Muscle of leg (tissue), 11 donors: ENCODE results near the gene UBASH3A. TPM values are rescaled to one million over a fixed set of nuclear protein-coding genes. Genes with fewer than 3 reads are reported as not detected.

Experiments used
- DNase-seq: peaks from one replicate; pipeline ENCODE4 v3.0.0; 2013
- H3K27ac ChIP-seq: one replicate; pipeline ENCODE4 v1.5.1; 2013; ENCODE audit warnings: mild to moderate bottlenecking, low read length, control low read depth
- H3K27me3 ChIP-seq: one replicate; pipeline ENCODE4 v1.6.1; 2013; ENCODE audit warnings: low read length; ENCODE audit not compliant: control insufficient read depth, insufficient read depth
- H3K36me3 ChIP-seq: one replicate; pipeline ENCODE4 v1.6.1; 2013; ENCODE audit warnings: low read length; ENCODE audit not compliant: control insufficient read depth, insufficient read depth
- H3K4me1 ChIP-seq: one replicate; pipeline ENCODE4 v1.6.1; 2013; ENCODE audit warnings: low read length; ENCODE audit not compliant: control insufficient read depth, insufficient read depth
- H3K4me3 ChIP-seq: one replicate; pipeline ENCODE4 v1.5.1; 2013; ENCODE audit warnings: low read length, control low read depth
- H3K9me3 ChIP-seq: replicated peaks from 2 replicates; pipeline ENCODE4 v1.6.1; 2013; ENCODE audit warnings: low read depth, low read length; ENCODE audit not compliant: control insufficient read depth
- WGBS: methylation state at CpG from one replicate; pipeline ENCODE4 v1.1.5; 2013; ENCODE audit warnings: missing lambda C conversion rate; ENCODE audit not compliant: insufficient coverage; 5-methylcytosine and 5-hydroxymethylcytosine counted together
- polyA plus RNA-seq, 8 donors: library from polyadenylated mRNA; unstranded; fragments of 120-200 nt; gene quantifications; one replicate each; pipeline versions ENCODE4 v1.2.1 to v1.2.3, GENCODE V29; 2013; ENCODE audit warnings: inconsistent platforms in 1 of 8, low replicate concordance in 1 of 8; ENCODE audit not compliant: insufficient read length in 8 of 8, insufficient read depth in 1 of 8
- total RNA-seq: library from RNA; stranded (reverse); fragments of 120-200 nt; gene quantifications from one replicate; pipeline ENCODE4 v1.2.4, GENCODE V29; 2013

The UBASH3A gene
- total and polyA plus RNA-seq, 9 donors: 0.04 to 0.09 (median 0.08) TPM; not detected in 5

DNA sequence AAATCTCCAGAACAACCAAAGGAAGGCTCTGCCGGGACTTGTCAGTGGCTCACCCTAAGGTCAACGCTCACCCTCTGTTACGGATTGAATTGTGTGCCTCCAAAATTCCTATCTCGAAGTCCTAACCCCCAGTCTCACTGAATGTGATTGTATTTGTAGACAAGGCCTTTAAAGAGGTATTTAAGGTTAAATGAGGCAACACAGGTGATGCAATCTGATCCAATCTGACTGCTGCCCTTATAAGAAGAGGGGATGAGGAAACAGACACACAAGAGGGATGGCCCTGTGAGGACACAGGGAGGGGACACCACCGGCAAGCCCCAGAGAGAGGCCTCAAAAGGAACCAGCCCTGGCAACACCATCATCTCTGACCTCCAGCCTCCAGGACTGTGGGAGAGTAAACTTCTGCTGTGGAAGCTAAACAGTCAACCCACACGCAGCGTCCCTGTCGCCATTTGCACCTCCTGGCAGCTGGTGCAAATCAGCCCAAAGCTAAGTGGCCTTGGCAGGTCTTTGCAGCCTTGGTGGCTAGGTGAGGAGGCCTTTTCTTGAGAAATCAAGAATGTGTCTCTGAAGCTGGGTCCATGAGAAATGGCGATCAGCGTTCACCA, 24.2 kb downstream of the UBASH3A start:
- Histone ChIP-seq H3K9me3 (peaks cover 6% of the 10 kb centered on the region), H3K27me3 (peaks cover 21% of the 10 kb centered on the region), H3K36me3 (no peaks in the 10 kb centered on the region), H3K27ac (no peak overlapping the region), H3K4me1 (peaks cover 3% of the 10 kb centered on the region), H3K4me3 (no peak overlapping the region)
- 76% methylated on average over 5 of the region's 10 CpGs for whole genome bisulfite sequencing
- DNase-seq: no peak

DNA sequence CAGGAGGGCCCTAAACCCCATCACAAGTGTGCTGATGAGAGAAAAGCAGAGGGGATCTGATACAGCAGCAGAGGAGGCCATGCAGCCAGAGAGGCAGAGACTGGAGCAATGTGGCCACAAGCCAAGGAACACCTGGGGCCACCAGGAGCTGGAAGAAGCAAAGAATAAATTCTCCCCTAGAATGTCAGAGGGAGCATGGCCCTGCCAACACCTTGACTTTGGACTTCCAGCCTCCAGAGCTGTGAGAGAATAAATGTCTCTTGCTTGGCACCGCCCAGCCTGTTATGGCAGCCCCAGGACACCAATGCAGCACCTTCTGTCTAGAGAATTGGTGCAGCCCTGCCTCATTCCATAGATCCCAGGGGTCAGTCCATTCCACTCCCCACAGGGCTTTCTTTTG, 25.3 kb downstream of the UBASH3A start:
- peaks cover 7% of the 10 kb centered on the region for H3K9me3 ChIP-seq
- 100% methylated on average over 1 of the region's 1 CpG for WGBS
- peaks cover 3% of the 10 kb centered on the region for H3K4me1 ChIP-seq
- H3K36me3 ChIP-seq: no peaks in the 10 kb centered on the region
- peaks cover 15% of the 10 kb centered on the region for H3K27me3 ChIP-seq
- no peak overlapping the region for H3K27ac ChIP-seq
- DNase-seq: no peak
- no peak overlapping the region for H3K4me3 ChIP-seq

DNA sequence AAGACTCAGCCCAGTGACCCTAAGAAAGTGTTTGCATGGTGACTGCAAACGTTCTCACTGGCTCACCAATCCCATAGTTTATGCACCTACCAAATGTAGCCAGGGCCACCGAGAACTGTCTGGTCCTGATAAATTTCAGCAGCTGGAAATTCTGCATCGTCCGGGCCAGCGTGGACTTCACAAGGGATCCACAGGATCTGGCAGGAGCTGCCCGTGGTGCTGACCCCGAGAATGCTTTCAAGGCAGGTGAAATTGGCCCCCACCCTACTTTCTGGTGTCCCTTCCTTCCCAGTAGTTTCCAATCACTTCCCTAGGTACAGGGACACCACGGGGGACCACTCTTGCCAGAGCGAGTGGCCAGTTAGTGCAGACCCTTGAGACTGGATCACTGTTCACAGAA, 26.2 kb downstream of the UBASH3A start:
- H3K4me3 ChIP-seq: no peak overlapping the region
- WGBS: 23% methylated on average over 8 of the region's 9 CpGs
- H3K27me3 ChIP-seq: peaks cover 12% of the 10 kb centered on the region
- H3K9me3 ChIP-seq: peaks cover 7% of the 10 kb centered on the region
- no peaks in the 10 kb centered on the region for H3K36me3 ChIP-seq
- peaks cover under 1% of the 10 kb centered on the region for H3K4me1 ChIP-seq
- H3K27ac ChIP-seq: no peak overlapping the region
- no peak for DNase-seq

DNA sequence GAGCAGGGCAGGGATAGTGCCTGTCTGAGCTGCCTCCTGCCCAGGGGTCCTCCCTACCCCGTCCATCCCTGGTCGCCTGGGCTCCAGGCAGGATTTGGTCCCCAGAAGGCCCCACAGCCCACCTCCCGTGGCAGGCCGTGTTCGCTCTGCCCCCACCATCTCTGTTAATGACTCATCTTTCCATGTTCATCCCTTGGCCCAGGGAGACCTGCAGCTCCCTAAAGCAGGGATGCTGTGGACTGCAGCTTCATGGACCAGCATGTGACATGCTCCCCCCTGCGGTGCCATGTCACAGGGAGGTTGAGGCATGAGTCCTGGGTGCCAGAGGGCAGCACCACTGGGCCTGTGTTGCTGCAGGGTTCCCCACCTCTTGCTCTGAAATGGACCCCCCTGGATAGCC, 26.8 kb downstream of the UBASH3A start:
- WGBS: 88% methylated on average over 6 of the region's 6 CpGs
- H3K27me3 ChIP-seq: peaks cover 12% of the 10 kb centered on the region
- no peaks in the 10 kb centered on the region for H3K36me3 ChIP-seq

DNA sequence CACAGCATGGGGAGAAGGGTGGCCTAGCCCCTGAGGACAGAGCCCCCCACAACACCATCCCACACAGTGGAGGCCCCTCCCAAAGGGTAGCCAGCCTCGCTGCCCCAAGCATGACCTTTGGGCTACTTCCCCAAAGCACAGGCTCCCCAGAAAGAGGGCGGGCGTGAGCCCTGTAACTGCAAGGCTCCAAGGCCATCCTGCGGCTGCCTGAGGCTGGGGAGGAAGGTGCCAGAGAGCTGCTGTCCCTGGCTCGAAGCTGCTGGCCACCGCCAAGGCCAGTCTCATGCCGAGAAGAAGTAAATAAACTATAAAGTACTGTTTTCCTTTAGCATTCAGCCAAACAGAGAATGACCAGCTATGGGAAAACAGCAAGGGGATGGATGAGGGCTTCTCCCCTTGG, 27.5 kb downstream of the UBASH3A start:
- no peaks in the 10 kb centered on the region for H3K4me1 ChIP-seq
- no peaks in the 10 kb centered on the region for H3K36me3 ChIP-seq
- DNase-seq: no peak
- H3K27me3 ChIP-seq: peaks cover 12% of the 10 kb centered on the region
- H3K9me3 ChIP-seq: peaks cover 7% of the 10 kb centered on the region
- WGBS: 86% methylated on average over 2 of the region's 7 CpGs
- no peak overlapping the region for H3K4me3 ChIP-seq
- no peak overlapping the region for H3K27ac ChIP-seq

More for the DNA sequence above, 26.8 kb downstream of the UBASH3A start:
- Histone ChIP-seq H3K4me3 (no peak overlapping the region), H3K27ac (no peak overlapping the region), H3K9me3 (peaks cover 7% of the 10 kb centered on the region), H3K4me1 (no peaks in the 10 kb centered on the region)
- DNase-seq: no peak

DNA sequence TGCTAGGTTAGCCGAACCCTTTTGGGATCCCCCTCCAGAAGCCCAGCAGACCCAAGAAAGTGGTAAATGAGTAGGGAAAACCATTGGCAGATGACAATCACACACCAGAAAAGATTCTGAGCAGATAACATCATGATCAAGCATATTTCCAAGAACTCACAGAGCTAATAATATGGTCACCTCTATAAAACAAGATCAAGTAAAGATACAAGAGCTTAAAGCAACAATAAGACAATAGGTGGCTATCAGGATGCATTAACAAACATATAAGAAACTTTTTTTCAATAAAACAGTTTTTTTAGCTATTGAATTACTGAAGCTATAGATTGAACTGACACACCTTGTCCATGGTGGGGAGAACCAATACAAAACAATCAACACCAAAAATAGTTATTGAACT, 29.0 kb downstream of the UBASH3A start:
- Histone ChIP-seq H3K27ac (no peak overlapping the region), H3K4me1 (no peaks in the 10 kb centered on the region), H3K9me3 (peaks cover 7% of the 10 kb centered on the region), H3K27me3 (peaks cover 10% of the 10 kb centered on the region), H3K36me3 (no peaks in the 10 kb centered on the region), H3K4me3 (no peak overlapping the region)
- no CpG with 5 or more reads among the region's 1 CpG for WGBS
- no peak for DNase-seq

DNA sequence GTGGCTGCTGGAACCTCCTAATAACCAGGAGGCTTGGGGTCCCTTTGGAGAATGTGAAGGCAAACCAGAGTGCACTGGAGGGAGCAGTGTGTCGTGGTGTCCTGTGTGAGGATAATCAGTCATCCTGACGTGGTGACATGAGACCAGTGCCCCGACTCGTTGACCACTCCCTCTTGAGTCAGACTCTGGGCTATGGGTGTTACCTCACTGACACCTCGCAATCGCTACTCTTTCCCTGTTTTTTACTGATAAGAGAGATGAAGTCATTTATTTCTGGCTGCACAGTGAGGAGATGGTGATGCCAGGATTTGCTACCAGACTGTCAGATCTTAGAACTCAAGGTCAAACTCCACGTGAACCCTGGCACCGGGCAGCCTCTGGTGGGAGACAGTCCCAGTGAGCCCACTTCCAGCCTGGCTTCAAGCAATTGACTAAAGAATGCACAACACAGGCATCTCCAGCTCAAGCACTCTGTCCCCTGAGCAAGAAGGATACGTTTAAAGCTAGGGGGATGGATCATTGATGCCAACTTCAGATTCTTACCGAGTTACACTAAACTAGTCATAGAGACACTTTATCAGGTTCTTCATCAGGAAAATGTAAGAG, 30.3 kb downstream of the UBASH3A start:
- no peaks in the 10 kb centered on the region for H3K4me1 ChIP-seq
- no peaks in the 10 kb centered on the region for H3K36me3 ChIP-seq
- peaks cover 7% of the 10 kb centered on the region for H3K9me3 ChIP-seq
- H3K27ac ChIP-seq: no peak overlapping the region
- no peak for DNase-seq
- H3K4me3 ChIP-seq: no peak overlapping the region
- peaks cover 11% of the 10 kb centered on the region for H3K27me3 ChIP-seq
- 70% methylated on average over 5 of the region's 10 CpGs for WGBS

DNA sequence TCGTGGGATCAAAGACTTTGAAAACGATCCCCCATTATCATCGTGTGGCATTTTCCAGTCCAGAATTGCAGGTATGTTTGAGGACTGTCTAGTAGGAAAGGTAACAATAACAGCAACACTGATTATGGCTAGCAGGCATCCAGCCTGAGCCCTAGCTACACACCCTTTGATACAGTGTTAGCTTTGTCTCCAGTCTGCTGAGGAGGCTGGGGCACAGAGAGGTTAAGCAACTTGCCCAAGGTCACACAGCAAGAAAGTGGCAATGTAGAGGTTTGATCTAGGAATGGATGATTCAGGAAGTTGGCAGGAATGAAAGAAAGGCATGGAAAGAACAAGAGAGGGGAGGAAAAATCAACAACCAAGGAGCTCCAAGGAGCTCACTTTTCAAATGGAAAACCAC, 31.2 kb downstream of the UBASH3A start:
- Histone ChIP-seq H3K4me1 (no peaks in the 10 kb centered on the region), H3K9me3 (peaks cover 7% of the 10 kb centered on the region), H3K27me3 (peaks cover 9% of the 10 kb centered on the region), H3K36me3 (no peaks in the 10 kb centered on the region), H3K27ac (no peak overlapping the region), H3K4me3 (no peak overlapping the region)
- WGBS: 80% methylated on average over 2 of the region's 3 CpGs
- DNase-seq: no peak

DNA sequence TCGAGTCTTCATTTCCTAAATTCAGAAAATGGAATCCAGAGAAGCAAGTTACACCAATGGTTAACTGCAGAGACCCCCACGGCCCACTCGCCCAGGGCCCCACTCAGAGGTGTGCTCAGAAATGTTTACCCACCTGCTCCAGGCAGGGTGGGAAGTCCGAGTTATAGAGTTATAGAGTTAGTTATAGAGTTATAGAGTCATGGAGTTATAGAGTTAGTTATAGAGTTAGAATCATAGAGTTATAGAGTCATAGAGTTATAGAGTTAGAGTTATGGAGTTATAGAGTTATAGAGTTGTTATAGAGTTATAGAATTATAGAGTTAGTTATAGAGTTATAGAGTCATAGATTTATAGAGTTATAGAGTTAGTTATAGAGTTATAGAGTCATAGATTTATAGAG, 31.7 kb downstream of the UBASH3A start:
- WGBS: 77% methylated on average over 2 of the region's 4 CpGs
- Histone ChIP-seq H3K27me3 (peaks cover 7% of the 10 kb centered on the region), H3K36me3 (no peaks in the 10 kb centered on the region), H3K9me3 (peaks cover 7% of the 10 kb centered on the region), H3K27ac (no peak overlapping the region), H3K4me1 (no peaks in the 10 kb centered on the region), H3K4me3 (no peak overlapping the region)
- DNase-seq: no peak

DNA sequence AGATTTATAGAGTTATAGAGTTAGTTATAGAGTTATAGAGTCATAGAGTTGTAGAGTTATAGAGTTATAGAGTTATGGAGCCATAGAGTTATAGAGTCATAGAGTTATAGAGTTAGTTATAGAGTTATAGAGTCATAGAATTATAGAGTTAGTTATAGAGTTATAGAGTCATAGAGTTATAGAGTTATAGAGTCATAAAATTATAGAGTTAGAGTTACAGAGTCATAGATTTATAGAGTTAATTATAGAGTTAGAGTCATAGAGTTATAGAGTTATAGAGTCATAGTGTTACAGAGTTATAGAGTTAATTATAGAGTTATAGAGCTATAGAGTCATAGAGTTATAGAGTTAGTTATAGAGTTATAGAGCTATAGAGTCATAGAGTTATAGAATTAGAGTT, 32.1 kb downstream of the UBASH3A start:
- DNase-seq: no peak
- Histone ChIP-seq H3K4me3 (no peak overlapping the region), H3K36me3 (no peaks in the 10 kb centered on the region), H3K27me3 (peaks cover 6% of the 10 kb centered on the region), H3K27ac (no peak overlapping the region), H3K9me3 (peaks cover 7% of the 10 kb centered on the region), H3K4me1 (no peaks in the 10 kb centered on the region)

DNA sequence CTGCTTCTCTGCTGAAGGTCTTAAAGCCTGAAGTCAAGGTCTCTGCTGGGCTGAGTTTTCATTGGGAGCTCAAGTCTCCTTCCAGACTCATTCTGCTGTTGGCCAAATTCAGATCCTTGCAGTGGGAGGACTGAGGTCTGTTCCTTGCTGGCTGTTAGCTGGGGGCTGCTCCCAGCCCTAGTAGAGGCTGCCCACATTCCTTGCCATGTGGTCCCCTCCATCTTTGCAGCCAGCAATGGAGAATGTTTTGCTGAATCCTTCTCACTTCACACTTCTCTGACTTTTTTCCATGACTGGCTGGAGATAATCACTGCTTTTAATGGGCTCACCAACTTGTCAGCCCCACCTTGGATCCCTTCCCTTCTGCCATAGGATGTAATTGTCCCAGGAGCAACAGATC, 33.2 kb downstream of the UBASH3A start:
- H3K27ac ChIP-seq: no peak overlapping the region
- peaks cover 6% of the 10 kb centered on the region for H3K27me3 ChIP-seq
- H3K36me3 ChIP-seq: no peaks in the 10 kb centered on the region
- H3K4me3 ChIP-seq: no peak overlapping the region
- peaks cover 7% of the 10 kb centered on the region for H3K9me3 ChIP-seq
- H3K4me1 ChIP-seq: no peaks in the 10 kb centered on the region
- no peak for DNase-seq
